HEK293 (cell line): ENCODE measurements around the gene CACNA2D3.

Experiments
- CTCF ChIA-PET: fragments of 350-600 bp; formaldehyde crosslinking; extraction: SDS; loops from one replicate; lab custom pipeline; 2021; ENCODE audit warnings: antibody characterized with exemption; lab: Yijun Ruan, JAX
- POLR2A ChIA-PET: fragments of 300-600 bp; formaldehyde crosslinking; extraction: SDS; loops from one replicate; lab custom pipeline; 2020; ENCODE audit warnings: antibody characterized with exemption, inconsistent platforms; lab: Yijun Ruan, JAX
- H3K27ac ChIP-seq: fragments of 200-500 bp; sonication (Bioruptor generic); 2 replicates; pipeline ENCODE4 v1.5.1; 2014; ENCODE audit warnings: low read depth, low read length, control low read depth, inconsistent platforms; ENCODE audit errors: extremely low read depth
- H3K36me3 ChIP-seq, 2 experiments: fragments of 200-500 bp in 1 of 2; sonication (Bioruptor generic) in 1 of 2; 1 replicate in 1 of 2; 2 replicates in 1 of 2; pipeline ENCODE4 v1.5.1; 2014 to 2017; ENCODE audit warnings: inconsistent platforms in 2 of 2, low read length in 2 of 2; ENCODE audit not compliant: control insufficient read depth in 2 of 2, insufficient read depth in 1 of 2
- H3K4me1 ChIP-seq: fragments of 200-500 bp; sonication (Bioruptor generic); 2 replicates; pipeline ENCODE4 v1.5.1; 2014; ENCODE audit warnings: mild to moderate bottlenecking, low read length, inconsistent platforms; ENCODE audit not compliant: control insufficient read depth, insufficient read depth
- H3K4me3 ChIP-seq: 2 replicates; pipeline ENCODE4 v1.5.1; 2011; ENCODE audit warnings: low read depth, mild to moderate bottlenecking, control low read depth, low read length, moderate library complexity
- H3K9me3 ChIP-seq: fragments of 200-500 bp; sonication (Bioruptor generic); 2 replicates; pipeline ENCODE4 v1.5.1; 2014; ENCODE audit warnings: low read depth, low read length, inconsistent platforms; ENCODE audit not compliant: control insufficient read depth, insufficient read depth
- FEZF1 ChIP-seq: fragments of 450-650 bp; formaldehyde crosslinking; IDR thresholded peaks from 2 replicates; pipeline ENCODE4 v1.5.1; 2016; ENCODE audit warnings: missing biosample characterization, missing genetic modification characterization
- HOXC10 ChIP-seq: sonication (generic); formaldehyde crosslinking; IDR thresholded peaks from 2 replicates; pipeline ENCODE4 v1.8.1; 2023; ENCODE audit warnings: mild to moderate bottlenecking, missing genetic modification reagents
- KLF1 ChIP-seq: fragments of 450-650 bp; formaldehyde crosslinking; IDR thresholded peaks from 2 replicates; pipeline ENCODE4 v1.5.1; 2016; ENCODE audit warnings: missing biosample characterization, missing genetic modification characterization
- PRDM1 ChIP-seq: fragments of 450-650 bp; formaldehyde crosslinking; IDR thresholded peaks from 2 replicates; pipeline ENCODE4; 2016; ENCODE audit warnings: missing biosample characterization, missing genetic modification characterization
- ZBTB21 ChIP-seq: fragments of 450-650 bp; formaldehyde crosslinking; IDR thresholded peaks from 2 replicates; pipeline ENCODE4 v1.5.1; 2017; ENCODE audit warnings: missing biosample characterization, missing genetic modification characterization
- ZBTB7A ChIP-seq: fragments of 450-650 bp; formaldehyde crosslinking; IDR thresholded peaks from 2 replicates; pipeline ENCODE4 v1.5.1; 2016; ENCODE audit warnings: low read depth, missing biosample characterization, missing genetic modification characterization
- ZFHX2 ChIP-seq: fragments of 450-650 bp; formaldehyde crosslinking; conservative IDR thresholded peaks from 2 replicates; pipeline ENCODE4 v1.5.1; 2016; ENCODE audit warnings: missing biosample characterization, missing genetic modification characterization
- ZFP69B ChIP-seq: fragments of 450-650 bp; formaldehyde crosslinking; IDR thresholded peaks from 2 replicates; pipeline ENCODE4 v1.5.1; 2016; ENCODE audit warnings: missing biosample characterization, missing genetic modification characterization
- ZNF138 ChIP-seq: fragments of 450-650 bp; formaldehyde crosslinking; IDR thresholded peaks from 2 replicates; pipeline ENCODE4 v1.5.1; 2016; ENCODE audit warnings: missing biosample characterization, missing genetic modification characterization, borderline replicate concordance
- ZNF184 ChIP-seq: fragments of 450-650 bp; IDR thresholded peaks from 2 replicates; pipeline ENCODE4 v1.5.1; 2018; ENCODE audit warnings: missing biosample characterization, mild to moderate bottlenecking, missing genetic modification characterization
- ZNF19 ChIP-seq: fragments of 450-650 bp; formaldehyde crosslinking; IDR thresholded peaks from 2 replicates; pipeline ENCODE4; 2016; ENCODE audit warnings: missing biosample characterization, missing genetic modification characterization, low read depth
- ZNF223 ChIP-seq: fragments of 450-650 bp; formaldehyde crosslinking; IDR thresholded peaks from 2 replicates; pipeline ENCODE4 v1.5.1; 2016; ENCODE audit warnings: missing biosample characterization, missing genetic modification characterization
- ZNF24 ChIP-seq: fragments of 450-650 bp; formaldehyde crosslinking; IDR thresholded peaks from 2 replicates; pipeline ENCODE4 v1.5.1; 2016; ENCODE audit warnings: missing biosample characterization, missing genetic modification characterization
- ZNF404 ChIP-seq: fragments of 450-650 bp; formaldehyde crosslinking; IDR thresholded peaks from 2 replicates; pipeline ENCODE4 v1.5.1; 2017; ENCODE audit warnings: missing biosample characterization, missing genetic modification characterization
- ZNF529 ChIP-seq: fragments of 450-650 bp; formaldehyde crosslinking; IDR thresholded peaks from 2 replicates; pipeline ENCODE4 v1.5.1; 2017; ENCODE audit warnings: missing genetic modification characterization, missing biosample characterization; ENCODE audit not compliant: insufficient replicate concordance
- ZNF560 ChIP-seq: fragments of 450-650 bp; formaldehyde crosslinking; IDR thresholded peaks from 2 replicates; pipeline ENCODE4 v1.5.1; 2017; ENCODE audit warnings: missing biosample characterization, missing genetic modification characterization, borderline replicate concordance
- ZNF843 ChIP-seq: fragments of 450-650 bp; formaldehyde crosslinking; IDR thresholded peaks from 2 replicates; pipeline ENCODE4 v1.5.1; 2016; ENCODE audit warnings: missing biosample characterization, missing genetic modification characterization
- ZSCAN23 ChIP-seq: fragments of 450-650 bp; formaldehyde crosslinking; IDR thresholded peaks from 2 replicates; pipeline ENCODE4 v1.5.1; 2016; ENCODE audit warnings: missing biosample characterization, missing genetic modification characterization
- TF ChIP-seq, protein P1 (sequence below): fragments of 450-650 bp; formaldehyde crosslinking; IDR thresholded peaks from 2 replicates; pipeline ENCODE4 v1.5.1; 2016; ENCODE audit warnings: missing biosample characterization, missing genetic modification characterization
- TF ChIP-seq, protein P2 (sequence below): fragments of 450-650 bp; formaldehyde crosslinking; IDR thresholded peaks from 2 replicates; pipeline ENCODE4 v1.5.1; 2016; ENCODE audit warnings: missing biosample characterization, missing genetic modification characterization
- TF ChIP-seq, protein P3 (sequence below): fragments of 450-650 bp; formaldehyde crosslinking; IDR thresholded peaks from 2 replicates; pipeline ENCODE4 v1.5.1; 2017; ENCODE audit warnings: missing biosample characterization, missing genetic modification characterization
- TF ChIP-seq, protein P4 (sequence below): sonication (generic); formaldehyde crosslinking; IDR thresholded peaks from 2 replicates; pipeline ENCODE4 v1.8.1; 2022; ENCODE audit warnings: mild to moderate bottlenecking, moderate library complexity, missing genetic modification reagents
- TF ChIP-seq, protein P5 (sequence below): fragments of 450-650 bp; formaldehyde crosslinking; IDR thresholded peaks from 2 replicates; pipeline ENCODE4 v1.5.1; 2016; ENCODE audit warnings: missing biosample characterization, missing genetic modification characterization
- TF ChIP-seq, protein P6 (sequence below): fragments of 450-650 bp; formaldehyde crosslinking; IDR thresholded peaks from 2 replicates; pipeline ENCODE4 v1.5.1; 2016; ENCODE audit warnings: missing biosample characterization, missing genetic modification characterization
- TF ChIP-seq, protein P7 (sequence below): fragments of 450-650 bp; formaldehyde crosslinking; IDR thresholded peaks from 2 replicates; pipeline ENCODE4 v1.5.1; 2016; ENCODE audit warnings: missing biosample characterization, missing genetic modification characterization

CACNA2D3 gene

DNA sequence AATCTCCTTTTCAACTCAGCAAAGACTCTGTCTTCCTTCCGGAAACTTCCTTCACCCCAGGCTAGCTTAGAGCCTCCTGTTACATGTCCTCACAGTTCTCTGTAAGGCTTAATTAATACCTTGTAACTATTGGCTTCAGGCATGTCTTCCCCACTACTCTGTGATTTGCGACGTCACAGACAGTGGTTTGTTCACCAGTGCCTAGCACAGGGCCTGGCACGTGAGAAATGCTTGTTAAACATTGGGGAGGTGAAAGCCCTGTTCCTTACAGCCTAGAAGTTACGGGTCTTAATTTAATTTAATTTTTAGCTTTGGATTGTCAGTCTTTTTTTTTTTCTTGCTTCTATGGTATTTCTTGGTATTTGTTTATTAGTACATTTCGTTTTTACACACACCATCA is 36.4 kb upstream of the CACNA2D3 start:
- ChIA-PET CTCF (no interaction called here), POLR2A (no interaction called here)
- no peak overlapping the region for H3K4me3 ChIP-seq
- H3K27ac ChIP-seq: no peak overlapping the region
- peaks cover 0 to 2% of the 10 kb centered on the region in 2 experiments; a peak in 1 of 3 replicates for H3K36me3 ChIP-seq
- no peaks in the 10 kb centered on the region for H3K9me3 ChIP-seq
- no peaks in the 10 kb centered on the region for H3K4me1 ChIP-seq
- TF ChIP-seq ZNF529 (tag by site-specific recombination): no peak
- TF ChIP-seq ZFP69B: no peak
- no peak for TF ChIP-seq FEZF1 (tag by site-specific recombination)
- no peak for TF ChIP-seq ZBTB21 (tag by site-specific recombination)
- no peak for TF ChIP-seq ZNF19 (tag by site-specific recombination)
- TF ChIP-seq PRDM1 (tag by site-specific recombination): no peak
- TF ChIP-seq ZNF560 (tag by site-specific recombination): no peak

DNA sequence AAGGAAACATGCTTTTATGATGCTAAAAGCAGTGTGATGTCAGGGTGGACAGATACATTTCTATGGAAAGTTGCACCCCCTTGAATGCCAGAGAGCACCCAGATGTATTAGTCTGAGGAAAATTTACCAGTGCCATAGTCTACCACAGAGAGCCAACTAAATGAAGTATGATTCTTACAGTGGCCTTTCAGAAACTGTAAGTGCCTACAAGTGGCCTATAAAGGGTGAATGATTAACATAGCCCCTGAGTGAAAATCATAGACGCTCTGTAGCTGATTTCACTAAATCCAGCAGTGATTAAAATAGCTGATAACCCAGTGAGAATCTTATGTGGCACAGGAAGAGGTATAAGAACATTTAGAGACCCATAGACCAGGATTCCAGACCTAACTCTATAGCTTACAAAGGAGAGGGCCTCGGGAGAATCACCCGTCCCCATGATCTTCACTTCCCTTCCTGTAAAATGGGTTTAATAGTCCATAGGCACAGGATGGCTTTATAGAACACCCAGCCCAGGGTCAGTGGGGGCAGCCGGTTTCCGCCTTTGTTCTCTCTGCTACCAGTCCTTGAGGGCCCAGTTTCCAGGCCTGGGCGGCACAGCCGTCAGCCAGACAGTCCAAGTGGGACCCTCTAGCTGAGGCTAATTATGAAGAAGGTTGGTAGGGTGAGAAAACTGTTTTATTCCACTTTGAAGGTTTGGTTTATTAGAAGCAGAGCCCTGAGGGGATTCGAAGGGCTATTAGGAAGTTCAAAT is 35.5 kb upstream of the CACNA2D3 start:
- ChIA-PET POLR2A (no interaction called here), CTCF (no interaction called here)
- no peaks in the 10 kb centered on the region for H3K9me3 ChIP-seq
- TF ChIP-seq, protein P1, sequence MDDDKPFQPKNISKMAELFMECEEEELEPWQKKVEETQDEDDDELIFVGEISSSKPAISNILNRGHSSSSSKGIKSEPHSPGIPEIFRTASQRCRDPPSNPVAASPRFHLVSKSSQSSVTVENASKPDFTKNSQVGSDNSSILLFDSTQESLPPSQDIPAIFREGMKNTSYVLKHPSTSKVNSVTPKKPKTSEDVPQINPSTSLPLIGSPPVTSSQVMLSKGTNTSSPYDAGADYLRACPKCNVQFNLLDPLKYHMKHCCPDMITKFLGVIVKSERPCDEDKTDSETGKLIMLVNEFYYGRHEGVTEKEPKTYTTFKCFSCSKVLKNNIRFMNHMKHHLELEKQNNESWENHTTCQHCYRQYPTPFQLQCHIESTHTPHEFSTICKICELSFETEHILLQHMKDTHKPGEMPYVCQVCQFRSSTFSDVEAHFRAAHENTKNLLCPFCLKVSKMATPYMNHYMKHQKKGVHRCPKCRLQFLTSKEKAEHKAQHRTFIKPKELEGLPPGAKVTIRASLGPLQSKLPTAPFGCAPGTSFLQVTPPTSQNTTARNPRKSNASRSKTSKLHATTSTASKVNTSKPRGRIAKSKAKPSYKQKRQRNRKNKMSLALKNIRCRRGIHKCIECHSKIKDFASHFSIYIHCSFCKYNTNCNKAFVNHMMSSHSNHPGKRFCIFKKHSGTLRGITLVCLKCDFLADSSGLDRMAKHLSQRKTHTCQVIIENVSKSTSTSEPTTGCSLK: no peak
- TF ChIP-seq HOXC10 (CRISPR knock-in tag) (no peak), ZBTB7A (tag by site-specific recombination) (no peak), ZNF24 (no peak), ZNF138 (tag by site-specific recombination) (no peak), ZNF184 (tag by site-specific recombination) (no peak), ZNF404 (no peak), ZNF223 (tag by site-specific recombination) (no peak), KLF1 (tag by site-specific recombination) (no peak), ZSCAN23 (no peak), ZFHX2 (tag by site-specific recombination) (no peak), ZNF843 (tag by site-specific recombination) (no peak)
- TF ChIP-seq, protein P2, sequence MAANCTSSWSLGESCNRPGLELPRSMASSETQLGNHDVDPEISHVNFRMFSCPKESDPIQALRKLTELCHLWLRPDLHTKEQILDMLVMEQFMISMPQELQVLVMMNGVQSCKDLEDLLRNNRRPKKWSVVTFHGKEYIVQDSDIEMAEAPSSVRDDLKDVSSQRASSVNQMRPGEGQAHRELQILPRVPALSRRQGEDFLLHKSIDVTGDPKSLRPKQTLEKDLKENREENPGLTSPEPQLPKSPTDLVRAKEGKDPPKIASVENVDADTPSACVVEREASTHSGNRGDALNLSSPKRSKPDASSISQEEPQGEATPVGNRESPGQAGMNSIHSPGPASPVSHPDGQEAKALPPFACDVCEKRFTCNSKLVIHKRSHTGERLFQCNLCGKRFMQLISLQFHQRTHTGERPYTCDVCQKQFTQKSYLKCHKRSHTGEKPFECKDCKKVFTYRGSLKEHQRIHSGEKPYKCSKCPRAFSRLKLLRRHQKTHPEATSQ: no peak
- TF ChIP-seq, protein P3, sequence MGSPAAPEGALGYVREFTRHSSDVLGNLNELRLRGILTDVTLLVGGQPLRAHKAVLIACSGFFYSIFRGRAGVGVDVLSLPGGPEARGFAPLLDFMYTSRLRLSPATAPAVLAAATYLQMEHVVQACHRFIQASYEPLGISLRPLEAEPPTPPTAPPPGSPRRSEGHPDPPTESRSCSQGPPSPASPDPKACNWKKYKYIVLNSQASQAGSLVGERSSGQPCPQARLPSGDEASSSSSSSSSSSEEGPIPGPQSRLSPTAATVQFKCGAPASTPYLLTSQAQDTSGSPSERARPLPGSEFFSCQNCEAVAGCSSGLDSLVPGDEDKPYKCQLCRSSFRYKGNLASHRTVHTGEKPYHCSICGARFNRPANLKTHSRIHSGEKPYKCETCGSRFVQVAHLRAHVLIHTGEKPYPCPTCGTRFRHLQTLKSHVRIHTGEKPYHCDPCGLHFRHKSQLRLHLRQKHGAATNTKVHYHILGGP (tag by site-specific recombination): no peak
- TF ChIP-seq, protein P4, sequence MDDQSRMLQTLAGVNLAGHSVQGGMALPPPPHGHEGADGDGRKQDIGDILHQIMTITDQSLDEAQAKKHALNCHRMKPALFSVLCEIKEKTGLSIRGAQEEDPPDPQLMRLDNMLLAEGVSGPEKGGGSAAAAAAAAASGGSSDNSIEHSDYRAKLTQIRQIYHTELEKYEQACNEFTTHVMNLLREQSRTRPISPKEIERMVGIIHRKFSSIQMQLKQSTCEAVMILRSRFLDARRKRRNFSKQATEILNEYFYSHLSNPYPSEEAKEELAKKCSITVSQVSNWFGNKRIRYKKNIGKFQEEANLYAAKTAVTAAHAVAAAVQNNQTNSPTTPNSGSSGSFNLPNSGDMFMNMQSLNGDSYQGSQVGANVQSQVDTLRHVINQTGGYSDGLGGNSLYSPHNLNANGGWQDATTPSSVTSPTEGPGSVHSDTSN: no peak
- TF ChIP-seq, protein P5, sequence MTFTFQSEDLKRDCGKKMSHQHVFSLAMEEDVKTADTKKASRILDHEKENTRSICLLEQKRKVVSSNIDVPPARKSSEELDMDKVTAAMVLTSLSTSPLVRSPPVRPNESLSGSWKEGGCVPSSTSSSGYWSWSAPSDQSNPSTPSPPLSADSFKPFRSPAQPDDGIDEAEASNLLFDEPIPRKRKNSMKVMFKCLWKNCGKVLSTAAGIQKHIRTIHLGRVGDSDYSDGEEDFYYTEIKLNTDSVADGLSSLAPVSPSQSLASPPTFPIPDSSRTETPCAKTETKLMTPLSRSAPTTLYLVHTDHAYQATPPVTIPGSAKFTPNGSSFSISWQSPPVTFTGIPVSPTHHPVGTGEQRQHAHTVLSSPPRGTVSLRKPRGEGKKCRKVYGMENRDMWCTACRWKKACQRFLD (tag by site-specific recombination): no peak
- TF ChIP-seq, protein P6, sequence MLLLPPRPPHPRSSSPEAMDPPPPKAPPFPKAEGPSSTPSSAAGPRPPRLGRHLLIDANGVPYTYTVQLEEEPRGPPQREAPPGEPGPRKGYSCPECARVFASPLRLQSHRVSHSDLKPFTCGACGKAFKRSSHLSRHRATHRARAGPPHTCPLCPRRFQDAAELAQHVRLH (tag by site-specific recombination): no peak
- TF ChIP-seq, protein P7, sequence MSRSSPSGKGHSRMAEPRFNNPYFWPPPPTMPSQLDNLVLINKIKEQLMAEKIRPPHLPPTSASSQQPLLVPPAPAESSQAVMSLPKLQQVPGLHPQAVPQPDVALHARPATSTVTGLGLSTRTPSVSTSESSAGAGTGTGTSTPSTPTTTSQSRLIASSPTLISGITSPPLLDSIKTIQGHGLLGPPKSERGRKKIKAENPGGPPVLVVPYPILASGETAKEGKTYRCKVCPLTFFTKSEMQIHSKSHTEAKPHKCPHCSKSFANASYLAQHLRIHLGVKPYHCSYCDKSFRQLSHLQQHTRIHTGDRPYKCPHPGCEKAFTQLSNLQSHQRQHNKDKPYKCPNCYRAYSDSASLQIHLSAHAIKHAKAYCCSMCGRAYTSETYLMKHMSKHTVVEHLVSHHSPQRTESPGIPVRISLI (tag by site-specific recombination): no peak

More for the DNA sequence above, 35.5 kb upstream of the CACNA2D3 start:
- Histone ChIP-seq H3K4me3 (no peak overlapping the region), H3K4me1 (no peaks in the 10 kb centered on the region), H3K27ac (no peak overlapping the region), H3K36me3 (peaks cover 0 to 2% of the 10 kb centered on the region in 2 experiments; a peak in 1 of 3 replicates)
